ENCODE data around the gene KRT83.

Gene KRT83

DNA sequence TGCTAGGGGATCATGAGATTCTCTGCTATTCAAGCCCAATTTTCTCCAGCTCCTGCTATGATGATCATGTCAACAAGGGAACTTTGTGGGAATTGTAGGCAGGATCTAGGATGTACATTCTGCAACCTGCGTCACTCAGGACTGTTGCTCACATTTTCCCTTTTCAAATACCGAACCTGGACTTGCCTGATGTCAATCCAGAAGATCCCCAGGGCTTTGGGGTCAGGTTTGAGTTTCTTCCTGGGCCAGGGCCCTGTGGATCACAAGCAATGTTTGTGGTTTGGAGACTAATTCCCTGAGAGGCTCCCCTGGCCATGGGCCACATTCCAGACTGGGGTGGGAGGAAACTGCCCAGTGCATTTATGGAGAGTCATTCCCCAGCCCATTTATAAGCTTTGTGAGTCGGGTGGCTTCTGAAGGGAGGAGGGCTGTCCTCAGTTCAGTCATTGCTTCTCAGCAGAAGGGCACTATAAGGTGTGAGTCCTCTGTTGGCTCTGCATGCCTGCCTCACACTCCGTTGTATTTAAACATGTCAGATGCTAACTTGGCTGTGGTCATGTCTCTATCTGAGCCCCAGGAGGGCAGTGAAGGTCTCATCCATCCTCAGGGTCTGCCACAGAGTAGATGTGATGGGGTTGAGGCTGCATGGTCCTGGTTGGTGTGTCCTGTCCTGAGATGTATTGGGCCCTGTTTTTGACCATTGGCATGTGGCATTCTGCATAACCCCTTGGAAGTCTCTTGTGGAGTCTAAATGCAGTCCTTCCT, 40.2 kb downstream of the KRT83 start:
- Histone ChIP-seq H3K4me2 (peak overlapping the region; percentile 38), H3K36me3 (ENCODE audit: insufficient read depth) (no peaks in the 10 kb centered on the region), H3K4me3 (IDR thresholded peaks at IDR 0.05; ENCODE audit: insufficient read depth, low read depth, low read length) (no peak overlapping the region), H4K20me1 (ENCODE audit: insufficient read depth) (no peaks in the 10 kb centered on the region), H3K27me3 (ENCODE audit: insufficient read depth, low read depth) (no peaks in the 10 kb centered on the region), H3K79me2 (ENCODE audit: insufficient read depth, low read depth) (no peaks in the 10 kb centered on the region), H3K9ac (no peak overlapping the region), H2AFZ (ENCODE audit: low read depth) (no peak overlapping the region), H3K27ac (no peak overlapping the region), H3K4me1 (ENCODE audit: low read depth, poor library complexity, severe bottlenecking) (peaks cover 34% of the 10 kb centered on the region)
- TF ChIP-seq, protein P1, sequence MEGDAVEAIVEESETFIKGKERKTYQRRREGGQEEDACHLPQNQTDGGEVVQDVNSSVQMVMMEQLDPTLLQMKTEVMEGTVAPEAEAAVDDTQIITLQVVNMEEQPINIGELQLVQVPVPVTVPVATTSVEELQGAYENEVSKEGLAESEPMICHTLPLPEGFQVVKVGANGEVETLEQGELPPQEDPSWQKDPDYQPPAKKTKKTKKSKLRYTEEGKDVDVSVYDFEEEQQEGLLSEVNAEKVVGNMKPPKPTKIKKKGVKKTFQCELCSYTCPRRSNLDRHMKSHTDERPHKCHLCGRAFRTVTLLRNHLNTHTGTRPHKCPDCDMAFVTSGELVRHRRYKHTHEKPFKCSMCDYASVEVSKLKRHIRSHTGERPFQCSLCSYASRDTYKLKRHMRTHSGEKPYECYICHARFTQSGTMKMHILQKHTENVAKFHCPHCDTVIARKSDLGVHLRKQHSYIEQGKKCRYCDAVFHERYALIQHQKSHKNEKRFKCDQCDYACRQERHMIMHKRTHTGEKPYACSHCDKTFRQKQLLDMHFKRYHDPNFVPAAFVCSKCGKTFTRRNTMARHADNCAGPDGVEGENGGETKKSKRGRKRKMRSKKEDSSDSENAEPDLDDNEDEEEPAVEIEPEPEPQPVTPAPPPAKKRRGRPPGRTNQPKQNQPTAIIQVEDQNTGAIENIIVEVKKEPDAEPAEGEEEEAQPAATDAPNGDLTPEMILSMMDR (conservative IDR thresholded peaks at IDR 0.05; ENCODE audit: low read depth, low read length), result no peak

DNA sequence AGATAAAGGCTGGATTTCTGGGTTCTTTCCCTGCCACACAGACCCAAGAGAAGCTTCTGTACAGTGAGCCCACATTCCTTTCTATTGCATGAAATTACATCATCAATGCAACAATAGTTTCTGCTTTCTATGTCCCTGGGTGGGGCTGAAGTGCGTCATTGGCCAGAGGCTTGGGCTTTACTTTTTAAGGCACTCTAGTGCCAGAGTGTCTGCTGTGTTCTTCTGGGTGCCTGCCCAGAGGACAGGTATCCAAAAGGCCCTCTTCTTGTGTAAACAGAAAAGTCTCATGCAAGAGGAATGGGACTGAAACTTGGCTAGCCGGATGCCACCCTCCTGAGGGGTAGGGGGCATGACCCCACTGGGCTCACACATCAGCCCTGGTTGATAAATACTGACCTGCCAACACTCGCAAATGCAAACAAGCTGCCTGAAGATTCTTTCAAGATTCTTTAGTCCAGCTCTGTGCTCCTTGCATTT, 40.8 kb downstream of the KRT83 start:
- no peaks in the 10 kb centered on the region for H3K79me2 ChIP-seq (ENCODE audit: insufficient read depth, low read depth)
- no peak overlapping the region for H3K27ac ChIP-seq
- H3K36me3 ChIP-seq (ENCODE audit: insufficient read depth), result no peaks in the 10 kb centered on the region
- H2AFZ ChIP-seq (ENCODE audit: low read depth), result no peak overlapping the region
- TF ChIP-seq, protein P1 (conservative IDR thresholded peaks at IDR 0.05; ENCODE audit: low read depth, low read length), result no peak
- no peaks in the 10 kb centered on the region for H3K27me3 ChIP-seq (ENCODE audit: insufficient read depth, low read depth)
- no peak overlapping the region for H3K4me3 ChIP-seq (IDR thresholded peaks at IDR 0.05; ENCODE audit: insufficient read depth, low read depth, low read length)
- peak overlapping the region; percentile 38 for H3K4me2 ChIP-seq
- H4K20me1 ChIP-seq (ENCODE audit: insufficient read depth), result no peaks in the 10 kb centered on the region
- peaks cover 34% of the 10 kb centered on the region for H3K4me1 ChIP-seq (ENCODE audit: low read depth, poor library complexity, severe bottlenecking)
- H3K9ac ChIP-seq, result no peak overlapping the region

DNA sequence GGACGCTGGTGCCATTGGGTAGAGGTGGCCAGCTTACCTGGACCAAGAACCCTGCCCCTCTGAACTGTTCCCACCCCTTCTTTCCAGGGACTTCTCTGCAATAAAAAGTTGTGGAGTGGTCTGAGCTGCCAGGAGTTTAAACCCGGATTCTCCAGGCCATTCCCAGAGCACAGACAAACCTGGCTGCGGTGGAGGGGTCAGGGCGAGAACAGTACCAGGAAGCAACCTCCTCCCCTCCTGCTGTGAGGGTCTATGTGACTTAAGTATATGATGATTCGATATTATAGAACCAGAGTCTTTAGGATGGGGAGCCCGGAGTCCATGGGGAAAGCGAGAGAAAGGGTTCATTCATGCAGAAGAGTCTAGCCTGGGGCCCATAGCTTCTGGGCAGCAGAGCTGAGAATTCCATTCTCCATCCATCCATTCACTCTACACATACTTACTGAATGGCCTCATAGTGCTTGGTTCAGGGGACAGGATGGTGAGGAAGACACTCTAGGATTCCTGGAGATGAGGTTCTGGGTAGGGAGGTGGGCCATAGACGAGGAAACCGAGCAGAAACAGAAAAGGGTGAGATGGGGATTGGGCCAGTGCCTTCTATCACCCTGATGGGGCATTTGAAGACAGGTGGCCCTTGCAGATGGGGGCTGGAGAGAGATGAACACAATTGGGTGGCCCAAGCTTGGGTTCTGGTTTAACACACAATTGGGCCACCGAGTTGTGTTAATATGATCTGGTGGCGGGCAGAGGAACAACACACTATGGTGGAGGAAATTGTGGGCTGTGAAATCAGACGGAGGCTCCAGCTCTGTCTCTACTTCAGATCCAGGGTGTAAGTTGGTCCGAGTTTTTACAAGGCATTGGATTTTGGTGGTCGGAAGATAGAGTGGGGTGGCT, 41.5 kb downstream of the KRT83 start:
- no peaks in the 10 kb centered on the region for H3K79me2 ChIP-seq (ENCODE audit: insufficient read depth, low read depth)
- no peak overlapping the region for H3K4me3 ChIP-seq (IDR thresholded peaks at IDR 0.05; ENCODE audit: insufficient read depth, low read depth, low read length)
- peak overlapping the region; percentile 38 for H3K4me2 ChIP-seq
- TF ChIP-seq, protein P1 (conservative IDR thresholded peaks at IDR 0.05; ENCODE audit: low read depth, low read length), result no peak; the same call in 1 of the 2 replicates
- no peak overlapping the region for H3K27ac ChIP-seq
- H3K4me1 ChIP-seq (ENCODE audit: low read depth, poor library complexity, severe bottlenecking), result peaks cover 34% of the 10 kb centered on the region
- H3K9ac ChIP-seq, result no peak overlapping the region
- peak overlapping the region; percentile 62; the same call in 1 of the 2 replicates for H2AFZ ChIP-seq (ENCODE audit: low read depth)
- no peaks in the 10 kb centered on the region for H3K36me3 ChIP-seq (ENCODE audit: insufficient read depth)
- H3K27me3 ChIP-seq (ENCODE audit: insufficient read depth, low read depth), result no peaks in the 10 kb centered on the region
- H4K20me1 ChIP-seq (ENCODE audit: insufficient read depth), result no peaks in the 10 kb centered on the region

DNA sequence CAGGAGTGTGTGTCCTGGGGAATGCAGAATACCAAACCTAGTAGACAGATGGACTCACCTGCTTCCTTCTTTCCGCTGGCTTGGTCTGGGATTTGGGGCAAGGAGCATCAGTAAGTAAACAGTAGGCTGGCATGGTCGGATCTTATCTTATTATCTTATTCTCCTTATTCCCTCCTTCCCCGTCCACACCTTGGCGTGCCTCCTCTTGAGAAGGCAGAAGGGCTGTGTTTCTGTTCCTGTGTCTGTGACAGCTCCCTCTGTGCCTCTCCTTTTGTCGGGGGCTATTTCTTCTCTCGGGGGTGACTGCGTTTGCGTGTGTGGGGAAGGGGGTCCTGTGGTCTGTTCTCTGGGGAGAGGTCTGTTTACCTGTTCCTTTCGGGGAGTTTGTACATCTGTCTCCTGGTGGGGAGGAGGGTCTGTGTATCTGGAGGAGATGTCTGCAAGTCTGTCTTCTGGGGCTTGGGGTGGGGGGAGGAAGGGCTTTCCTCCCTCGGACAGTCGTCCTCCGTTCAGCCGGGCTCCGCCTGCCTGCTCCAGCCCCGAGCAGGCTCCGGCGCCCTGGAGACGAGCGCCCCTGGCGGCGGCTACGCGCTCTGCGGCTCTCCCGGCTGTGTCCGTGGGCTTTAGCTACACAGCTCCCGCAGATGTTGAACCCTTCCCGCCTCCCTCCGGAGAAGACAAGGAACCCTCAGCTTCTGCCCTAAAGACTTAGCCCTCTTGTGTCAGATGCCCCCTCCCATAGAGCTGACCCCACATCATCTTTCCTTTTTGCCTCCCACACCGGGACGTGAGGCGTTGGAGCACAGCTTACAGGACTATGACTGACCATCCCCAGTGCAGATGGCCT, 42.4 kb downstream of the KRT83 start:
- no peak overlapping the region for H3K9ac ChIP-seq
- peak overlapping the region; percentile 62; the same call in 1 of the 2 replicates for H2AFZ ChIP-seq (ENCODE audit: low read depth)
- TF ChIP-seq, protein P1 (conservative IDR thresholded peaks at IDR 0.05; ENCODE audit: low read depth, low read length), result peak; percentile 95
- H3K4me3 ChIP-seq (IDR thresholded peaks at IDR 0.05; ENCODE audit: insufficient read depth, low read depth, low read length), result no peak overlapping the region
- H3K4me1 ChIP-seq (ENCODE audit: low read depth, poor library complexity, severe bottlenecking), result peaks cover 34% of the 10 kb centered on the region
- H3K27ac ChIP-seq, result no peak overlapping the region
- H3K79me2 ChIP-seq (ENCODE audit: insufficient read depth, low read depth), result no peaks in the 10 kb centered on the region
- no peaks in the 10 kb centered on the region for H3K36me3 ChIP-seq (ENCODE audit: insufficient read depth)
- H4K20me1 ChIP-seq (ENCODE audit: insufficient read depth), result no peaks in the 10 kb centered on the region
- H3K27me3 ChIP-seq (ENCODE audit: insufficient read depth, low read depth), result no peaks in the 10 kb centered on the region
- H3K4me2 ChIP-seq, result peak overlapping the region; percentile 24

Data from KMS-11 (cell line).